GM18520 (cell line): ENCODE measurements around the gene PSG7.
"Not testable (repeated sequence)": the region's sequence is repeated elsewhere in the genome, so short reads cannot be mapped to it uniquely, and the experiment has no call there.

ENCODE experiments used
- ATAC-seq: cut with Tn5 transposase; IDR thresholded peaks from one replicate; pipeline ENCODE4 v1.9.1; 2021; ENCODE audit not compliant: unreplicated experiment

The PSG7 gene

GRCh38 chr19:42916931-42917330 is 20.1 kb downstream of the PSG7 start:
- not testable (repeated sequence) for ATAC-seq

DNA sequence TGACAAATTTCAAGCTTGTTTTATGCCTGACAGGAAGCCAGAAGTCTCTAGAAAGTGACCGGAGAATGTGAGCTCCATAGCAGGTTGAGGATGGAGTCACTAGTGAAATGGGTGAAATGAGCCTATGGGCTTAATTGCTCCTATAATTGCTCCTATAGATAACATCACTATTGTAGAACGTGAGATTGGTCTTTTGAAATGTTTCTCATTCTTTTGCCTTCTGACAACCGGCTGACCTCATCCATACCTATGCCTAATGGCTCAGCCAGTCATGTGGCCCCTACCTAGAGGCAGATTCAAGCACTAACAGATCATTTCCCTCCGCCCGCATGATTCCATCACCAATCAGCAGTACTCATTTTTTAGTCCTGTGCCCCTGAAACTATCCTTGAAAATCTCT is 23.5 kb downstream of the PSG7 start:
- ATAC-seq: not testable (repeated sequence)

- not testable (repeated sequence) for ATAC-seq
Observed at GRCh38 chr19:42912941-42913340, 24.1 kb downstream of the PSG7 start.

GRCh38 chr19:42911731-42912130 is 25.3 kb downstream of the PSG7 start:
- ATAC-seq: not testable (repeated sequence)

DNA sequence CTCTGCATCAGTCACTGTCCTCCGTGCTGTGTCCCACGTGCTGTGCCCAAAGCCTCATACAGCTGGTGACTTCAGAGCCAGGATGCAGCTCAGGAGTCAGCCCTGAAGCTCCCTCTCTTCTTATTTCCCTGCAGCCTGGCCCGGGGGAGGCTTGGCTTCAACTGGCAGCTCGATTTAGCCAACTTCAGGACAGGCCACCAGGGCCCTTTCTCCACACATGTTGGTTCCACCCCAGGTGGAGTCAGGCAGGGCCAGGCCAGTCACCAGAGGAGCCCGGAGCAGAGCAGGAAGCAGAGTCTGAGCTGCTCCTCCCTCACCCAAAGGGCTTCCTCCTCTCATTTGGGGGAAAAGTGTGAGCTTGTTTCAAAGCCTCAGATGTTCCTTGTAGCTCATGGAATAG is 30.8 kb downstream of the PSG7 start:
- not testable (repeated sequence) for ATAC-seq

GRCh38 chr19:42900561-42900960 is 36.4 kb downstream of the PSG7 start:
- not testable (repeated sequence) for ATAC-seq

GRCh38 chr19:42899674-42900073 is 37.3 kb downstream of the PSG7 start:
- ATAC-seq: not testable (repeated sequence)

- not testable (repeated sequence) for ATAC-seq
Observed at GRCh38 chr19:42899110-42899509, 37.9 kb downstream of the PSG7 start.

- ATAC-seq: not testable (repeated sequence)
Observed at GRCh38 chr19:42898656-42899055, 38.4 kb downstream of the PSG7 start.

GRCh38 chr19:42897729-42898128 is 39.3 kb downstream of the PSG7 start:
- not testable (repeated sequence) for ATAC-seq

DNA sequence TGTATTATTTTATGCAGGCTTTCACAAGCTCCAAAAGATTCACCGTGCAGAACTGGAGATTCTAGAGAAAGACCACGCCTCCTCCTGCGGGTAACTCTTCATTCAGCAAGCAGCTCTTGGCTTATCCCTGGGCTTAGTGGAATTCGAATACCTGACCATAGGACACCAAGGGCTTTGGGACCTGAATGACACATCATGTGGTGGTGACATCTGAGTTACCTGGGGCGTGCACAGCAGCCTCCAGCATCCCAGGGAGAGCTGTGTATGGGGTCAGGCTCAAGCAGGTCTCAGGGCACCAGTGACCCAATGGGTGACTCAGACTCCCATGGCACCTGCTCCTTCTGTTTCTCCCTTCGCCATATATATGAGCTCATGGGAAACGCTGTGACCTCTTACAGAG is 46.6 kb downstream of the PSG7 start:
- not testable (repeated sequence) for ATAC-seq

DNA sequence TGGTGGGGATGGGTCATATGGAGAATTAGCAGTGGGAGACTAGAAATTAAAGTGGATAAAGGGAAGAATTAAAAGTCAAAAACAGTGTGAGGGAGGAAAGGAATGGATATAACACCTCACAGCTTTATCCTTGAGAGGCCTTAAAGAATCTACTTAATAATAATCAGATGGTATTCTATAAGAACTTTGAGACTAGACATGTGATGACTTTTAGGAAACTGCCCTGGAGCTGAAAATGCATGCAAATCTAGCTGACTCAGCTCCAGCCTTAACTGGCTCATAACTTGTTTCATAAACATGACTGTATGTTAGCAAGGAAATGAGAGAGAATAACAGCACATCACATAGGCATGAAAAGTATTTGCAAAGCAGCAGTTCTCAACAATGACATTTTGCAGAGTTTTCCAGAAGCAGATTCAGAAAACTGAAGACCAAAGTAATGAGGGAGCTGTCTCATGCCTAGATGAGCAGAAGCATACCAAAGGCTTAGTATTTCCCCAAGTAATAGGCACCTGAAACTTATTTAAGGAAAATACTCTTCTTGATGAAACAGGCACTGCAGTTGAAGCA is 49.0 kb downstream of the PSG7 start:
- ATAC-seq: not testable (repeated sequence)

DNA sequence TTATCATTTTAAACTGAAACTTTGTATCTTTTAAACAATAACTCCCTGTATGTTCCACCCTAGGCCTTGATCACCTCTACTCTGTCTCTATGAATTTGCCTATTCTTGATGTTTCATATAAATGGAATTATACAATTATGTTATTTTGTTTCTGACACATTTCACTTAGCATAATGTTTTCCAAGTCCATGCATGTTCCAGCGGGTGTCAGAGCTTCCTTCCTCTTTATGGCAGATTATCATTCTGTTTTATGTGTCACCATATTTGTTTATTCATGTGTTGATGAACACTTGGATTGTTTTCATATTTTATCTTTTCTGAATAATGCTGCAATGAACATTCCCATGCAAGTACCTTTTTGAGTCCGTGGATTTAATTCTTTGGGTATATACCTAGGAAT is 54.3 kb downstream of the PSG7 start:
- ATAC-seq: not testable (repeated sequence)

DNA sequence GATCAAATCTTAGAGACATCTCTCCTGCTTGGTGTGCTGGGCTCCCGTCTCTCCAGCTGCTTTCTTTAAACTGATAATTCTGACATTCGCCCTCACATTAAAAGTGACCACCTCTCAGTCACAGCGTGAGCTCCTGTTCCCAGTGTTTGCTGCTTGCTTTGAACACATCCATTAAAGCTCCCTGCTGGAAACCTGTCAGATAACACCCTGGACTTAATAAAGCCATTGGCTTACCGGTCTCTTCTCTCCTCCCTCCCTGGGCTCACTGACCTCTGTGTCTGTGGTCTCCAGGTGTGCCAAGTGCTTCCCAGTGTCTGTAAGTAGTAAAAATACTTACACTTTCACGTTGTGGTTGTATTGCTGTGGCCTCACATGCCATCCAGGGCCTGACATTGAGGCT is 55.0 kb downstream of the PSG7 start:
- not testable (repeated sequence) for ATAC-seq

- ATAC-seq: not testable (repeated sequence)
Observed at GRCh38 chr19:42881279-42881678, 55.7 kb downstream of the PSG7 start.

- ATAC-seq: not testable (repeated sequence)
Observed at GRCh38 chr19:42880621-42881020, 56.4 kb downstream of the PSG7 start.

GRCh38 chr19:42879613-42880012 is 57.4 kb downstream of the PSG7 start, which contains the start of gene PSG1:
TSS of gene PSG1 (minus strand) at chr19:42879713. CDS start at chr19:42879581, 132 bp downstream.
- no peak for ATAC-seq

- ATAC-seq: not testable (repeated sequence)
Observed at GRCh38 chr19:42876596-42876995, 60.4 kb downstream of the PSG7 start.

DNA sequence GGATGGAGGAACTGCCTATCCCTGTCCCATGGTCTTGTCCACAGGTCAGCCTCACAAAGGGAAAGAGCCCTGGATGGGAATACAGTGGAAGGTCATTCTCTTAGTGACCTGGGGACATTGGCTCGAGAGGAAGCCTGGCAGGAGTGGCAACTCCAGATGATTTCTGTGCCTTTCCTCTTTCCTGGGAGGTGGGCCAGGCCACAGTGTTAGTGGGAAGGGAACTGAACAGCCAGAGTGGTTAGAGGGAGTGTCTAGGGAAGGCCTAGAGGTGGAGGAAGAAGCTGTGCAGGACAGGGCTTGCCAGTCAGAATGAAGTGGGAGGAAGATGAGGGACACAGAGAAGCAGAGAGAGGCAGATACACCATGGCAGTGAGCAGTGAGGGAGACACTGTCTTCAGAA is 61.1 kb downstream of the PSG7 start:
- not testable (repeated sequence) for ATAC-seq

- not testable (repeated sequence) for ATAC-seq
Observed at GRCh38 chr19:42874901-42875813, 61.9 kb downstream of the PSG7 start.

DNA sequence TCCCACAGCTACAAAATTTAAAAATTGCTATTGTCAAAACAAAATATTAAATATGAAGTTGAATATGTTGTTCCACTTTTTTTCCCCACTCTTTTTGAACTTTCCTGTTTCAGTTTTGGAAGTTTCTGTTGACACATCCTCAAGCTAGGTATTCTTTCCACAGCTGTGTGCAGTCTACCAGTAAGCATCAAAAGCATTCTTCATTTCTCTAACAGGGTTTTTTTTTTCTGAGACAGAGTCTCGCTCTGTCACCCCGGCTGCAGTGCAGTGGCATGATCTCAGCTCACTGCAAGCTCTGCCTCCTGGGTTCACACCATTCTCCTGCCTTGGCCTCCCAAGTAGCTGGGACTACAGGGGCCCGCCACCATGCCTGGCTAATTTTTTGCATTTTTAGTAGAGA is 62.9 kb downstream of the PSG7 start:
- not testable (repeated sequence) for ATAC-seq
